Loucy (cell line): Measurements from ENCODE around the gene IDH3G.

ENCODE experiments used
- EZH2phosphoT487 ChIP-seq: fragments of 200-600 bp; IDR thresholded peaks from 2 replicates; pipeline ENCODE4 v1.6.1; 2018; ENCODE audit warnings: antibody characterized with exemption, mild to moderate bottlenecking, moderate library complexity, borderline replicate concordance
- TF ChIP-seq, protein P1 (sequence below): fragments of 200-600 bp; sonication (generic); conservative IDR thresholded peaks from 2 replicates; pipeline ENCODE4 v1.5.1; 2014; ENCODE audit warnings: mild to moderate bottlenecking, antibody characterized with exemption, low read length

DNA sequence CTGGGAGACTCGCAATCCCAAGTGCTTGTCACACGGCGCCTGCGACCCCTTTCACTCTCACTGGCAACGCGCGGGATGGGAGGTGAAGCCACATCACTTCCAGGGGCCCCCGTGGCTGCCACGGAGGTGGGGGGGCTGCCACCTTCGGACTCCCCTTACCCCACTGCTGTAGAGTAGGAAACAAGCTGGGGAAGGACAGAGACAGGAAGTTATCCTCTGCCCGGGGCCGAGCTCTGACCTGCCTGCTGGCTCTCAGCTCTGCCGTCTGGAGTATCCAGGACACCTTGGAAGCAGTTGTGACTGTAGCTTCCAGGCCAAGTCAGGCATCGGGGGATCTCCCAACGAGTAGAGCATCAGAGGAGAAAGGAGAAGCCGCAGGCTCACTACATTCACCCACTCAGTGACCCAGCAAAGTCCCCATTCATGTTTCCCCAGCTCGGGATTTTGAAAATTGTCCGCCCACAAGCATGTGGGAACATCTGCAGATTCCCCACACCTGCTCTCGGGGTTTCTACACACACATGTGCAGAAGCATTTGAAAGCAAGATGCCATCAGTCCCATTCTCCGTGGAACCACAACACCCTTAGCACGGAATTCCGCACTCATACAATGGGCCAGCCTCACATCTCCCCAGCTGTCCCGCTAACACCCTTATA lies 25.3 kb upstream of the IDH3G start:
- TF ChIP-seq, protein P1, sequence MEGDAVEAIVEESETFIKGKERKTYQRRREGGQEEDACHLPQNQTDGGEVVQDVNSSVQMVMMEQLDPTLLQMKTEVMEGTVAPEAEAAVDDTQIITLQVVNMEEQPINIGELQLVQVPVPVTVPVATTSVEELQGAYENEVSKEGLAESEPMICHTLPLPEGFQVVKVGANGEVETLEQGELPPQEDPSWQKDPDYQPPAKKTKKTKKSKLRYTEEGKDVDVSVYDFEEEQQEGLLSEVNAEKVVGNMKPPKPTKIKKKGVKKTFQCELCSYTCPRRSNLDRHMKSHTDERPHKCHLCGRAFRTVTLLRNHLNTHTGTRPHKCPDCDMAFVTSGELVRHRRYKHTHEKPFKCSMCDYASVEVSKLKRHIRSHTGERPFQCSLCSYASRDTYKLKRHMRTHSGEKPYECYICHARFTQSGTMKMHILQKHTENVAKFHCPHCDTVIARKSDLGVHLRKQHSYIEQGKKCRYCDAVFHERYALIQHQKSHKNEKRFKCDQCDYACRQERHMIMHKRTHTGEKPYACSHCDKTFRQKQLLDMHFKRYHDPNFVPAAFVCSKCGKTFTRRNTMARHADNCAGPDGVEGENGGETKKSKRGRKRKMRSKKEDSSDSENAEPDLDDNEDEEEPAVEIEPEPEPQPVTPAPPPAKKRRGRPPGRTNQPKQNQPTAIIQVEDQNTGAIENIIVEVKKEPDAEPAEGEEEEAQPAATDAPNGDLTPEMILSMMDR = no peak
- TF ChIP-seq EZH2phosphoT487 = no peak
